GM12873 (cell line): ENCODE data around the gene COP1.

Experiments used
- TF ChIP-seq, protein P1 (sequence below): IDR thresholded peaks from 2 replicates; pipeline ENCODE4 v1.5.1; 2012; ENCODE audit warnings: low read depth, mild to moderate bottlenecking, moderate library complexity, low read length, control low read depth; ENCODE audit not compliant: insufficient read depth; ENCODE audit errors: missing control alignments

Gene COP1

DNA sequence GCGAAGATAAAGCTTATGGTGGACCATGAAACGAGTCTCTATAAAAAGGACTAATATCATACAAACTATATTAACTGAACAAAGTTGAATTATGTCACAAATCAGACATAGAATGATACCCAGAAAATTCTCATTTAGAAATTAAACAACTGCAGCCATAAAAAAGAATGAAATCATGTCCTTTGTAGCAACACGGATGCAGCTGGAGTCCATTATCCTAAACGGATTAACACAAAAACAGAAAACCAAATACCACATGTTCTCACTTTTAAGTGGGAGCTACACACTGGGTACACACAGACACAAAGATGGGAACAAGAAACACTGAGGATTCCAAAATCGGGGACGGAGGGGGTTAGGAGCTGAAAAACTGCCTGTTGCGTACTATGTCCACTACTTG lies 11.5 kb downstream of the COP1 start:
- TF ChIP-seq, protein P1, sequence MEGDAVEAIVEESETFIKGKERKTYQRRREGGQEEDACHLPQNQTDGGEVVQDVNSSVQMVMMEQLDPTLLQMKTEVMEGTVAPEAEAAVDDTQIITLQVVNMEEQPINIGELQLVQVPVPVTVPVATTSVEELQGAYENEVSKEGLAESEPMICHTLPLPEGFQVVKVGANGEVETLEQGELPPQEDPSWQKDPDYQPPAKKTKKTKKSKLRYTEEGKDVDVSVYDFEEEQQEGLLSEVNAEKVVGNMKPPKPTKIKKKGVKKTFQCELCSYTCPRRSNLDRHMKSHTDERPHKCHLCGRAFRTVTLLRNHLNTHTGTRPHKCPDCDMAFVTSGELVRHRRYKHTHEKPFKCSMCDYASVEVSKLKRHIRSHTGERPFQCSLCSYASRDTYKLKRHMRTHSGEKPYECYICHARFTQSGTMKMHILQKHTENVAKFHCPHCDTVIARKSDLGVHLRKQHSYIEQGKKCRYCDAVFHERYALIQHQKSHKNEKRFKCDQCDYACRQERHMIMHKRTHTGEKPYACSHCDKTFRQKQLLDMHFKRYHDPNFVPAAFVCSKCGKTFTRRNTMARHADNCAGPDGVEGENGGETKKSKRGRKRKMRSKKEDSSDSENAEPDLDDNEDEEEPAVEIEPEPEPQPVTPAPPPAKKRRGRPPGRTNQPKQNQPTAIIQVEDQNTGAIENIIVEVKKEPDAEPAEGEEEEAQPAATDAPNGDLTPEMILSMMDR = no peak

DNA sequence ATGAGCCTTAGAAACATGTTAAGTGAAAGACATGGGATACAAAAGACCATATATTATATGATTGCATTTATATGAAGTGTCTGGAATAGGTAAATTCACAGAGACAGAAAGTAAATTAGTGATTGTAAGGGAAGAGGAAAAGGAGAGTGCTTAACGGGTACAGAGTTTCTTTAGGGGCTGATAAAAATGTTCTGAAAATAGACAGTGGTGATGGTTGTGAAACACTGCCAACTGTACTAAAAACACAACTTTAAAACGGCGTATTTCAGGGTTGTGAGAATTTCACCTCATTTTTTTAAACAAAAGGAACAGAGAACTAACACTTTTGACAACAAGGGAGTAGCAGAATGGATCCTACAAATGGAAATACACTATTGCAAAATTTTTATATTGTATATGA lies 13.4 kb downstream of the COP1 start:
- TF ChIP-seq, protein P1 = no peak

- TF ChIP-seq, protein P1 = no peak
These were observed 14.1 kb downstream of the COP1 start for GRCh38 chr1:176193023-176193422.

DNA sequence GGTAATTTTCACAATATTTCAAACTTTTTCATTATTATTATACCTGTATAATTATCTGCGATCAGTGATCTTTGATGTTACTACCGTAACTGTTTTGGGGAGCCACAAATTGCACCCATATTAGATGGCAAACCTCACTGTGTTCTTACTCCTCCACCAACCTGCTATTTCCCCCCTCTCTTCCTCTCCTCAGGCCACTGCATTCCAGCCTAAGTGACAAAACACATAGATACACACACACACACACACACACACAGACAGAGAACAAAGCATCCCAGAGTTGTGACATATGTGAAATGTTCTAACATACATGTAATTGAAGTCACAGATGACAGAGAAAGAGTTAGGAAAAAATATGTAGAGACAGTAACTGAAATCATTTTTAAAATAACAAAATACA lies 18.5 kb downstream of the COP1 start:
- TF ChIP-seq, protein P1 = no peak

- TF ChIP-seq, protein P1 = no peak
These were observed 20.1 kb downstream of the COP1 start for GRCh38 chr1:176187001-176187400.

DNA sequence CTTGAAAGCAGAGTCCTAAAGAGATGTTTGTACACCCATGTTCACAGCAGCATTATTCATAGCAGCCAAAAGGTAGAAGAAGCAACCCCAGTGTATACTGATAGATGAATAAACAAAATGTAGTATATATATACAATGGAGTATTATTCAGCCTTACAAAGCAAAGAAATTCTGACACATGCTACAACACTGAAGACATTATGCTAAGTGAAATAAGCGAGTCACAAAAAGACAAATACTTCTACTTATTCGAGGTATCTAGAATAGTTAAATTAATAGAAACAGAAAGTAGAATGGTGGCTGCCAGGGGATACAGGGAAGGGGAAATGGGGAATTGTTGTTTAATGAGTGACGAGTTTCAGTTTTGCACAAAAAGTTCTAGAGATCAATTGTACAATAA lies 23.5 kb downstream of the COP1 start:
- TF ChIP-seq, protein P1 = no peak

DNA sequence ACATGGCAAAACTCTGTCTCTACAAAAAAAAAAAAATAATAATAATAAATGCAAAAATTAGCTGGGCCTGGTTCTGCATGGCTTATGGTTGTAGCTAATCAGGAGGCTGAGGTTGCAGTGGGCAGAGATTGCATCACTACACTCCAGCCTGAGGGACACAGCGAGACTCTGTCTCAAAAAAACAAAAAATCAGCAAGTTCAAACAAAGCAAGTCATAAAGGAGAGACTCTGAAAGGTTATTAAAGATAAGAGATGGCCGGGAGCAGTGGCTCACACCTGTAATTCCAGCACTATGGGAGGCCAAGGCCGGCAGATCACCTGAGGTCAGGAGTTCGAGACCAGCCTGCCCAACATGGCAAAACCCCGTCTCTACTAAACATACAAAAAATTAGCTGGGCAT lies 28.8 kb downstream of the COP1 start:
- TF ChIP-seq, protein P1 = no peak

DNA sequence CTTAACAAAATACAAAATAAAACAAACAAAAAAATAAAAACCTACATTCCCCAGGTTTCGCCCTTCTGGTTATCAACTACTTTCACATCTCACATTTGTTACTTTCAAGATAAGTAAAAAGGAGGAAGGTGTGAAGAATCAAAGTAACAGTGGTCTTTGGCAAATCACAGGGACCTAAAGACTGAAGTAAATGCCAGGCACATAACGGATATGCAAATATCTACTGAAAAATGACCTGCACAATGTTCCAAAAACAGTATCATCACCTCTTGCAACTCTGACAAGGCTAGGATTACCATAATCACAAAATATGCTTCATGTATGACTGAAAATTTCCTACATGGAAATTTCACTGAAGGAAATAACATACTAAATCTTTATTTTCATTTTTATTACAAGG lies 29.3 kb downstream of the COP1 start:
- TF ChIP-seq, protein P1 = no peak
